Measurements from ENCODE around the gene SYT1. TPM values are rescaled to one million over a fixed set of nuclear protein-coding genes. Genes with fewer than 3 reads are reported as not detected.
A peak's percentile ranks its signal among the peaks of the same experiment; 100 is the strongest.

SYT1 gene
- polyA plus RNA-seq, 3 donors = 0.72 TPM; not detected in 2

- Histone ChIP-seq H3K9ac (ENCODE audit: insufficient read depth, low read length, poor library complexity, severe bottlenecking) (no peak overlapping the region), H4K20me1 (ENCODE audit: insufficient read depth, low read length) (no peaks in the 10 kb centered on the region), H3K36me3 (replicated peaks in 1 of 2; ENCODE audit: control insufficient read depth in 1 of 2, insufficient read depth in 2 of 2, low read length in 2 of 2) (no peaks in the 10 kb centered on the region), H2AFZ (ENCODE audit: insufficient read depth, low read depth, low read length, poor library complexity, severe bottlenecking) (no peak overlapping the region), H3K4me3 (replicated peaks in 1 of 3; ENCODE audit: low read depth in 2 of 3, low read length in 3 of 3) (no peak overlapping the region), H3K27me3 (ENCODE audit: control insufficient read depth in 2 of 2, insufficient read depth in 2 of 2, low read length in 2 of 2) (no peaks in the 10 kb centered on the region), H3K27ac (ENCODE audit: low read depth in 1 of 2, low read length in 2 of 2) (no peak overlapping the region), H3K79me2 (ENCODE audit: insufficient read depth, low read length) (no peaks in the 10 kb centered on the region), H3K4me1 (ENCODE audit: control insufficient read depth in 1 of 2, insufficient read depth in 2 of 2, low read length in 2 of 2) (no peaks in the 10 kb centered on the region), H3K4me2 (replicated peaks; ENCODE audit: extremely low read depth, low read length, poor library complexity, severe bottlenecking) (no peak overlapping the region), H3K9me3 (replicated peaks in 1 of 2; ENCODE audit: control insufficient read depth in 1 of 2, insufficient read depth in 1 of 2, low read length in 2 of 2) (no peaks in the 10 kb centered on the region)
- H3K27ac Mint-ChIP-seq = no peak overlapping the region
- no peak overlapping the region for H3K4me3 Mint-ChIP-seq
- H3K36me3 Mint-ChIP-seq = no peaks in the 10 kb centered on the region
- DNase-seq = no peak
- no peaks in the 10 kb centered on the region for H3K27me3 Mint-ChIP-seq (ENCODE audit: low read depth in 3 of 3)
- H3K4me1 Mint-ChIP-seq = no peaks in the 10 kb centered on the region
- TF ChIP-seq CTCF (IDR thresholded peaks at IDR 0.05) = no peak
- intact Hi-C loops (cut with micrococcal nuclease) = no loop called here
- peaks cover 0 to 12% (median 2%) of the 10 kb centered on the region in 7 donors for H3K9me3 Mint-ChIP-seq
Measured at GRCh38 chr12:78853231-78853630, 11.3 kb upstream of the SYT1 start.

- TF ChIP-seq CTCF (IDR thresholded peaks at IDR 0.05) = no peak
- H3K4me1 Mint-ChIP-seq = peaks cover 3% of the 10 kb centered on the region
- no peaks in the 10 kb centered on the region for H3K36me3 ChIP-seq (replicated peaks in 1 of 2; ENCODE audit: control insufficient read depth in 1 of 2, insufficient read depth in 2 of 2, low read length in 2 of 2)
- no peaks in the 10 kb centered on the region for H3K36me3 Mint-ChIP-seq
- peaks cover 36 to 41% (median 39%) of the 10 kb centered on the region in 3 donors for H3K27me3 Mint-ChIP-seq (ENCODE audit: low read depth in 3 of 3)
- peaks cover 23 to 56% of the 10 kb centered on the region in 2 donors for H3K27me3 ChIP-seq (ENCODE audit: control insufficient read depth in 2 of 2, insufficient read depth in 2 of 2, low read length in 2 of 2)
- DNase-seq = no peak
- H3K79me2 ChIP-seq (ENCODE audit: insufficient read depth, low read length) = no peaks in the 10 kb centered on the region
- H3K4me3 ChIP-seq (replicated peaks in 1 of 3; ENCODE audit: low read depth in 2 of 3, low read length in 3 of 3) = no peak overlapping the region
- no peak overlapping the region for H3K27ac ChIP-seq (ENCODE audit: low read depth in 1 of 2, low read length in 2 of 2)
- H3K27ac Mint-ChIP-seq = no peak overlapping the region
- H3K9me3 Mint-ChIP-seq = peaks cover 0 to 15% (median 13%) of the 10 kb centered on the region in 7 donors
- 2% methylated on average over 29 of the region's 41 CpGs for WGBS (ENCODE audit: insufficient coverage)
- no peak overlapping the region for H2AFZ ChIP-seq (ENCODE audit: insufficient read depth, low read depth, low read length, poor library complexity, severe bottlenecking)
- peaks cover 0 to 20% of the 10 kb centered on the region in 2 donors for H3K9me3 ChIP-seq (replicated peaks in 1 of 2; ENCODE audit: control insufficient read depth in 1 of 2, insufficient read depth in 1 of 2, low read length in 2 of 2)
- H3K4me2 ChIP-seq (replicated peaks; ENCODE audit: extremely low read depth, low read length, poor library complexity, severe bottlenecking) = no peak overlapping the region
- intact Hi-C loops (cut with micrococcal nuclease) = no loop called here
- no peaks in the 10 kb centered on the region for H4K20me1 ChIP-seq (ENCODE audit: insufficient read depth, low read length)
- H3K4me1 ChIP-seq (ENCODE audit: control insufficient read depth in 1 of 2, insufficient read depth in 2 of 2, low read length in 2 of 2) = no peaks in the 10 kb centered on the region
- H3K9ac ChIP-seq (ENCODE audit: insufficient read depth, low read length, poor library complexity, severe bottlenecking) = no peak overlapping the region
- peak overlapping the region; percentile 27 to 82 for H3K4me3 Mint-ChIP-seq
Measured at GRCh38 chr12:78863482-78864402, 832 bp upstream of the SYT1 start.

Measured in CD14-positive monocyte (primary cell).